Trophoblast cell (in vitro differentiated cells and primary cell): ENCODE measurements around the gene EML6.

Source experiments
- DNase-seq, 2 donors: peaks; one replicate each; pipeline ENCODE4 v3.0.0-alpha.2; 2016
- H2AFZ ChIP-seq: 2 replicates; pipeline ENCODE4 v1.6.1; 2013; ENCODE audit warnings: low read length, moderate library complexity, mild to moderate bottlenecking; ENCODE audit not compliant: insufficient read depth, poor library complexity
- H2AK5ac ChIP-seq: 2 replicates; pipeline ENCODE4 v1.6.1; 2013; ENCODE audit warnings: mild to moderate bottlenecking, low read length
- H2BK120ac ChIP-seq: 2 replicates; pipeline ENCODE4 v1.6.1; 2013; ENCODE audit warnings: low read length, mild to moderate bottlenecking, moderate library complexity; ENCODE audit not compliant: insufficient read depth, poor library complexity
- H2BK12ac ChIP-seq: 2 replicates; pipeline ENCODE4 v1.6.1; 2013; ENCODE audit warnings: mild to moderate bottlenecking, low read length, moderate library complexity
- H2BK5ac ChIP-seq: 2 replicates; pipeline ENCODE4 v1.6.1; 2013; ENCODE audit warnings: low read length, low read depth, moderate library complexity, mild to moderate bottlenecking; ENCODE audit not compliant: poor library complexity
- H3K14ac ChIP-seq: 2 replicates; pipeline ENCODE4 v1.6.1; 2013; ENCODE audit warnings: mild to moderate bottlenecking, low read length
- H3K18ac ChIP-seq: 2 replicates; pipeline ENCODE4 v1.6.1; 2013; ENCODE audit warnings: mild to moderate bottlenecking, low read length
- H3K23ac ChIP-seq: 2 replicates; pipeline ENCODE4 v1.6.1; 2013; ENCODE audit warnings: low read length
- H3K27ac ChIP-seq: 2 replicates; pipeline ENCODE4 v1.5.1; 2013; ENCODE audit warnings: low read depth, mild to moderate bottlenecking, inconsistent platforms, low read length, moderate library complexity
- H3K27me3 ChIP-seq: 2 replicates; pipeline ENCODE4 v1.6.1; 2013; ENCODE audit warnings: inconsistent platforms, mild to moderate bottlenecking, low read length, moderate library complexity; ENCODE audit not compliant: insufficient read depth
- H3K36me3 ChIP-seq, 2 experiments: 1 replicate in 1 of 2; 2 replicates in 1 of 2; pipeline ENCODE4 v1.6.1; 2013; ENCODE audit warnings: low read length in 2 of 2, mild to moderate bottlenecking in 2 of 2, moderate library complexity in 1 of 2; ENCODE audit not compliant: insufficient read depth in 2 of 2, control insufficient read depth in 1 of 2
- H3K4ac ChIP-seq: 2 replicates; pipeline ENCODE4 v1.6.1; 2013; ENCODE audit warnings: low read depth, mild to moderate bottlenecking, low read length, moderate library complexity
- H3K4me1 ChIP-seq, 2 experiments: 1 replicate in 1 of 2; 2 replicates in 1 of 2; pipeline ENCODE4 v1.6.1; 2013; ENCODE audit warnings: low read length in 2 of 2, mild to moderate bottlenecking in 2 of 2, moderate library complexity in 1 of 2; ENCODE audit not compliant: insufficient read depth in 2 of 2, control insufficient read depth in 1 of 2
- H3K4me2 ChIP-seq: 2 replicates; pipeline ENCODE4 v1.6.1; 2013; ENCODE audit warnings: inconsistent platforms, mild to moderate bottlenecking, low read length, moderate library complexity
- H3K4me3 ChIP-seq: 2 replicates; pipeline ENCODE4 v1.5.1; 2013; ENCODE audit warnings: mild to moderate bottlenecking, low read depth, low read length, inconsistent platforms
- H3K79me1 ChIP-seq: one replicate; pipeline ENCODE4 v1.6.1; 2013; ENCODE audit warnings: low read length
- H3K79me2 ChIP-seq: 2 replicates; pipeline ENCODE4 v1.6.1; 2013; ENCODE audit warnings: low read length, mild to moderate bottlenecking; ENCODE audit not compliant: control insufficient read depth, insufficient read depth, poor library complexity
- H3K9ac ChIP-seq: 2 replicates; pipeline ENCODE4 v1.6.1; 2013; ENCODE audit warnings: mild to moderate bottlenecking, low read length
- H3K9me3 ChIP-seq: 2 replicates; pipeline ENCODE4 v1.6.1; 2013; ENCODE audit warnings: low read depth, mild to moderate bottlenecking, control low read depth, inconsistent platforms, low read length; ENCODE audit not compliant: insufficient read depth
- H4K12ac ChIP-seq: 2 replicates; pipeline ENCODE4 v1.6.1; 2013; ENCODE audit warnings: low read depth, mild to moderate bottlenecking, low read length, moderate library complexity
- H4K8ac ChIP-seq: 2 replicates; pipeline ENCODE4 v1.6.1; 2013; ENCODE audit warnings: low read depth, mild to moderate bottlenecking, low read length, moderate library complexity
- H4K91ac ChIP-seq: one replicate; pipeline ENCODE4 v1.6.1; 2013; ENCODE audit warnings: low read depth, mild to moderate bottlenecking, low read length, moderate library complexity
- WGBS: extraction: QIAGEN DNeasy Blood & Tissue Kit; methylation state at CpG from one replicate; pipeline ENCODE4 v1.1.7; 2013; ENCODE audit warnings: missing lambda C conversion rate; ENCODE audit not compliant: insufficient read length, insufficient coverage; ENCODE audit errors: extremely low coverage; 5-methylcytosine and 5-hydroxymethylcytosine counted together

EML6 gene

DNA sequence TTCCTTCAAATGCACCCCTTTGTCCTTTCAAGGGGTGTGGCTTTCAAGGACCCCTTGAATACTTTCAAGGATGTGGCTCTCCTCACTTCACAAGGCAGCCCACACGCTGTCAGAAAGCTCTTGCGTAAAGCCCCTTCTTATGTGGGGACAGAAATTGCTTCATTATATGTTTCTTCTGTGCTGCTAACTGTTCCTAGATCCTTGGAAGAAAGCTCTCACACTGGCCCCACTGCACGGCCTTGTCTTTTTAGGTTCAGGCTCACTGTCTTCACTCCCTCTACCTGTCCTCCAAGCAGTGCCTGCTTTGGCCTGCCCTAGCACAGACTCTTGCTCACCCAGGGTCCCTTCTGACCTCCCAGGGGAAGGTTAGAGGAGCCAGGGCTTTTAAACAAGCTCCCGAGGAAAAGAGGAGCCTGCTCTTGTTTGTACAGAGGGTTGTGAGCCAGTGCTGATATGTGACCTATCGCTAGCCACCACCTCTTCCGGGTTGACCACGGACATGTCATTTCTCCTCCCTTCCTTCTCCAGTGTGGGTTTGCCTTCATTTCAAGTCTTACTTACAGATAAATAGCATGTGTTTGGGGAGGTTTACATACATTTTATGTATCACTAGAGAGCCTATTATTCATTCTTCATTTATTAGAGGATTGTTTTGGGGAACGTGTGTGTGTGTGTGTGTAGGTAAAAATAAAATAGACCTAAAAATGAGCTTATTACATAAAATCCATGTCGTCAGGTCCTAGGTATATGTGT, 232.1 kb downstream of the EML6 start:
- Histone ChIP-seq H4K8ac (no peak overlapping the region), H3K36me3 (no peaks in the 10 kb centered on the region), H3K4me3 (no peak overlapping the region), H3K4ac (no peak overlapping the region), H3K4me1 (no peaks in the 10 kb centered on the region), H4K91ac (no peak overlapping the region), H2BK12ac (no peak overlapping the region), H2AFZ (no peak overlapping the region), H3K14ac (no peak overlapping the region), H2BK5ac (no peak overlapping the region), H3K79me2 (no peaks in the 10 kb centered on the region), H3K79me1 (no peaks in the 10 kb centered on the region), H3K9ac (no peak overlapping the region), H3K18ac (no peak overlapping the region), H4K12ac (no peak overlapping the region), H2BK120ac (no peak overlapping the region), H3K23ac (no peak overlapping the region), H3K9me3 (no peaks in the 10 kb centered on the region), H2AK5ac (no peak overlapping the region), H3K27ac (no peak overlapping the region), H3K4me2 (no peak overlapping the region), H3K27me3 (no peaks in the 10 kb centered on the region)
- WGBS = no CpG with 5 or more reads among the region's 9 CpGs
- no peak for DNase-seq

GRCh38 chr2:54956111-54956627, 232.7 kb downstream of the EML6 start:
- Histone ChIP-seq H2AFZ (no peak overlapping the region), H3K36me3 (no peaks in the 10 kb centered on the region), H3K4me3 (no peak overlapping the region), H3K27me3 (no peaks in the 10 kb centered on the region), H2AK5ac (no peak overlapping the region), H4K91ac (no peak overlapping the region), H2BK120ac (no peak overlapping the region), H4K8ac (no peak overlapping the region), H3K14ac (no peak overlapping the region), H2BK5ac (no peak overlapping the region), H3K4me1 (no peaks in the 10 kb centered on the region), H3K4me2 (no peak overlapping the region), H3K9me3 (no peaks in the 10 kb centered on the region), H3K79me1 (no peaks in the 10 kb centered on the region), H3K23ac (no peak overlapping the region), H3K4ac (no peak overlapping the region), H3K27ac (no peak overlapping the region), H2BK12ac (no peak overlapping the region), H4K12ac (no peak overlapping the region), H3K9ac (no peak overlapping the region), H3K18ac (no peak overlapping the region), H3K79me2 (no peaks in the 10 kb centered on the region)
- WGBS = no CpG with 5 or more reads among the region's 2 CpGs
- DNase-seq = no peak

DNA sequence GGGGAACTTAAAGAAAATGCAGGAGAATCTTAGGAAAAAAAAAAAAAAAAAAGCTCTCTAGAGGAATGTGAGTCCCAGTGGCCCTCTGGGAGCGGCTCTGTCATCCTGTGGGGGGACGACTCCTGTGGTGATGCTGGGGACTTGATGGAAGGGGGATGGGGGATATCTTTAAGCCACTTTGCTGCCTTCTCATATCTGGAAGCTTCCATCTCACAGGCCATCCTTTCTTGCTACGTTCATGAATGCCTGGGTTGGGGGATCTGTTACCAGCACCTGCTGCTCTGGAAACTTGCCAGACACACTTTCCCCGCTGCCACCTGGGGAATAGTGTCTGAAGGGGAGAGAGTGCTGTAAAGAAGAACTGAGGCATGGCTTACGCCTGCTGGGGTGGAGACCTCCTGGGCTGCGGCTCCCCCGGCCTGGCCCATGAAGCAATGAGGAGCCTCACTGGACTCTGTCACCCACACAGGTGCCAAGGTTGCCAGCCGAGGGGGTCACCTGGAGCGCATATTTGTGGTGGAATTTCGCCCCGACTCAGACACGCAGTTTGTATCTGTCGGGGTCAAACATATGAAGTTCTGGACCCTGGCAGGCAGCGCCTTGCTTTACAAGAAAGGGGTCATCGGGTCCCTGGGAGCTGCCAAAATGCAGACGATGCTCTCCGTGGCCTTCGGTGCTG, 234.0 kb downstream of the EML6 start:
- no peaks in the 10 kb centered on the region for H3K4me1 ChIP-seq
- H3K9ac ChIP-seq = peak overlapping the region; percentile 67
- no peak overlapping the region for H3K23ac ChIP-seq
- H3K18ac ChIP-seq = no peak overlapping the region
- no peak overlapping the region for H3K27ac ChIP-seq
- H4K8ac ChIP-seq = no peak overlapping the region
- no peak overlapping the region for H4K12ac ChIP-seq
- H3K4ac ChIP-seq = no peak overlapping the region
- H3K27me3 ChIP-seq = no peaks in the 10 kb centered on the region
- no peak overlapping the region for H3K4me2 ChIP-seq
- H2AFZ ChIP-seq = no peak overlapping the region
- H3K4me3 ChIP-seq = no peak overlapping the region
- H2BK120ac ChIP-seq = no peak overlapping the region
- no peaks in the 10 kb centered on the region for H3K79me1 ChIP-seq
- no peak overlapping the region for H4K91ac ChIP-seq
- no peak overlapping the region for H2AK5ac ChIP-seq
- H2BK5ac ChIP-seq = no peak overlapping the region
- no CpG with 5 or more reads among the region's 18 CpGs for WGBS
- no peak overlapping the region for H2BK12ac ChIP-seq
- H3K14ac ChIP-seq = no peak overlapping the region
- no peak for DNase-seq
- H3K79me2 ChIP-seq = no peaks in the 10 kb centered on the region
- H3K36me3 ChIP-seq = no peaks in the 10 kb centered on the region
- H3K9me3 ChIP-seq = no peaks in the 10 kb centered on the region

DNA sequence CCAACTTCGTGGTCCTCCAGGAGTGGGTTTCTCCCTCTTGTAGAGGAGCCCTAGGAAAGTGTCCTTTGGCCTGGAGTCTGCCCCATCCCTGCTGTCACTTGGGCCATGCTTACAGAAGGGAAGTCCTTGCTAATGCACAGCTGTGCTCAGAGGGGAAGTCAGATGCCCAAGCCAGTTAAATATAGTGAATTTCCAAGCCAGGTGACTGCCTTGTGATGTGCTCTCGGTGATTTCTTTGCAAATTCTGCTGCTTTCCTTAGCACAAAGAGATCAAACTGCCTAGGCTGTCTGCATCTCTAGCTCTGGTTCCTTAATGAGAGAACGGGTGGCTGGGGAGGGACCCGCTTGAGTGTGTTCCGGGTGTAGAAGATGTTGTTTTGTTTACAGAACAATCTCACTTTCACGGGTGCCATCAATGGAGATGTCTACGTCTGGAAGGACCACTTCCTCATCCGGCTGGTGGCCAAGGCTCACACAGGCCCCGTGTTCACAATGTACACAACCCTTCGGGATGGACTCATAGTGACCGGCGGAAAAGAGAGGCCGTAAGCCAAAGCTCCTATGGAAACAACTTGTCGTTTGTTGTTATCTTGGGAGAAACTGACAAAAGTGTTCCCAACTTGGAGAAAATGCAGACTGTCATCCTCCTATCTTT, 235.4 kb downstream of the EML6 start:
- Histone ChIP-seq H4K91ac (no peak overlapping the region), H3K4me3 (no peak overlapping the region), H2BK120ac (no peak overlapping the region), H3K79me2 (no peaks in the 10 kb centered on the region), H3K79me1 (no peaks in the 10 kb centered on the region), H3K4ac (no peak overlapping the region), H3K27me3 (no peaks in the 10 kb centered on the region), H3K27ac (no peak overlapping the region), H3K9ac (no peak overlapping the region), H3K14ac (no peak overlapping the region), H3K4me1 (no peaks in the 10 kb centered on the region), H2BK5ac (no peak overlapping the region), H3K18ac (no peak overlapping the region), H3K9me3 (no peaks in the 10 kb centered on the region), H3K4me2 (no peak overlapping the region), H3K36me3 (no peaks in the 10 kb centered on the region), H3K23ac (no peak overlapping the region), H4K12ac (no peak overlapping the region), H4K8ac (no peak overlapping the region), H2AK5ac (no peak overlapping the region), H2BK12ac (no peak overlapping the region), H2AFZ (no peak overlapping the region)
- DNase-seq = no peak
- no CpG with 5 or more reads among the region's 14 CpGs for WGBS
